ENCODE results near the gene PELI1. TPM values are rescaled to one million over a fixed set of nuclear protein-coding genes. Genes with fewer than 3 reads are reported as not detected.
"Not testable (repeated sequence)": the region's sequence is repeated elsewhere in the genome, so short reads cannot be mapped to it uniquely, and the experiment has no call there.

PELI1 gene
- total RNA-seq, 2 donors from 2014 or later = 33.1 to 59.4 TPM

- DNase-seq = no peak
- Mint-ChIP-seq H3K36me3 (ENCODE audit: insufficient read depth in 2 of 2) (peaks cover 4 to 13% of the 10 kb centered on the region in 2 donors), H3K4me1 (ENCODE audit: low read depth) (peaks cover 92% of the 10 kb centered on the region)
These were observed 32.2 kb downstream of the PELI1 start for GRCh38 chr2:64112016-64112415.

GRCh38 chr2:64111426-64111825, 32.8 kb downstream of the PELI1 start:
- Mint-ChIP-seq H3K36me3 (ENCODE audit: insufficient read depth in 2 of 2) (peaks cover 6 to 13% of the 10 kb centered on the region in 2 donors), H3K27me3 (ENCODE audit: low read depth) (no peaks in the 10 kb centered on the region), H3K27ac (no peak overlapping the region), H3K4me1 (ENCODE audit: low read depth) (peaks cover 88% of the 10 kb centered on the region), H3K4me3 (no peak overlapping the region), H3K9me3 (no peaks in the 10 kb centered on the region)
- DNase-seq (no peak), ATAC-seq (replicated peaks in 1 of 2) (no peak)

More at GRCh38 chr2:64112016-64112415, 32.2 kb downstream of the PELI1 start:
- H3K4me3 Mint-ChIP-seq = no peak overlapping the region
- no peaks in the 10 kb centered on the region for H3K27me3 Mint-ChIP-seq (ENCODE audit: low read depth)
- no peak for ATAC-seq (replicated peaks in 1 of 2)
- no peak overlapping the region for H3K27ac Mint-ChIP-seq
- no peaks in the 10 kb centered on the region for H3K9me3 Mint-ChIP-seq

- DNase-seq (no peak), ATAC-seq (replicated peaks in 1 of 2) (peak; percentile 29 to 43)
- Mint-ChIP-seq H3K4me1 (ENCODE audit: low read depth) (peaks cover 75% of the 10 kb centered on the region), H3K36me3 (ENCODE audit: insufficient read depth in 2 of 2) (peaks cover 6 to 20% of the 10 kb centered on the region in 2 donors), H3K27me3 (ENCODE audit: low read depth) (no peaks in the 10 kb centered on the region), H3K27ac (peak overlapping the region; percentile 87), H3K9me3 (no peaks in the 10 kb centered on the region), H3K4me3 (peak overlapping the region; percentile 57 to 66)
These were observed 35.5 kb downstream of the PELI1 start for GRCh38 chr2:64108666-64109241.

- Mint-ChIP-seq H3K9me3 (no peaks in the 10 kb centered on the region), H3K4me1 (ENCODE audit: low read depth) (peaks cover 77% of the 10 kb centered on the region), H3K36me3 (ENCODE audit: insufficient read depth in 2 of 2) (peaks cover 6 to 24% of the 10 kb centered on the region in 2 donors), H3K4me3 (no peak overlapping the region), H3K27me3 (ENCODE audit: low read depth) (no peaks in the 10 kb centered on the region), H3K27ac (no peak overlapping the region)
- ATAC-seq (replicated peaks in 1 of 2) (no peak), DNase-seq (no peak)
These were observed 37.7 kb downstream of the PELI1 start for GRCh38 chr2:64106481-64106880.

GRCh38 chr2:64105670-64106461, 38.4 kb downstream of the PELI1 start:
- no peak overlapping the region for H3K27ac Mint-ChIP-seq
- ATAC-seq (replicated peaks in 1 of 2) = no peak
- H3K27me3 Mint-ChIP-seq (ENCODE audit: low read depth) = no peaks in the 10 kb centered on the region
- H3K9me3 Mint-ChIP-seq = no peaks in the 10 kb centered on the region
- no peak overlapping the region for H3K4me3 Mint-ChIP-seq
- H3K4me1 Mint-ChIP-seq (ENCODE audit: low read depth) = peaks cover 77% of the 10 kb centered on the region
- DNase-seq = no peak
- peaks cover 6 to 25% of the 10 kb centered on the region in 2 donors for H3K36me3 Mint-ChIP-seq (ENCODE audit: insufficient read depth in 2 of 2)

- Mint-ChIP-seq H3K9me3 (no peaks in the 10 kb centered on the region), H3K4me1 (ENCODE audit: low read depth) (peaks cover 75% of the 10 kb centered on the region), H3K27ac (no peak overlapping the region), H3K4me3 (no peak overlapping the region), H3K36me3 (ENCODE audit: insufficient read depth in 2 of 2) (peaks cover 5 to 24% of the 10 kb centered on the region in 2 donors), H3K27me3 (ENCODE audit: low read depth) (no peaks in the 10 kb centered on the region)
- DNase-seq (no peak), ATAC-seq (replicated peaks in 1 of 2) (no peak)
These were observed 39.3 kb downstream of the PELI1 start for GRCh38 chr2:64104933-64105332.

GRCh38 chr2:64102736-64103135, 41.5 kb downstream of the PELI1 start:
- not testable (repeated sequence) for H3K4me3 Mint-ChIP-seq; ATAC-seq (replicated peaks in 1 of 2); H3K9me3 Mint-ChIP-seq; DNase-seq; H3K27me3 Mint-ChIP-seq (ENCODE audit: low read depth)
- Mint-ChIP-seq H3K27ac (peak overlapping the region; percentile 45), H3K36me3 (ENCODE audit: insufficient read depth in 2 of 2) (peaks cover 10 to 30% of the 10 kb centered on the region in 2 donors), H3K4me1 (ENCODE audit: low read depth) (peaks cover 60% of the 10 kb centered on the region)

- DNase-seq (no peak), ATAC-seq (replicated peaks in 1 of 2) (peak; percentile 86 to 89)
- Mint-ChIP-seq H3K36me3 (ENCODE audit: insufficient read depth in 2 of 2) (peaks cover 10 to 34% of the 10 kb centered on the region in 2 donors), H3K4me3 (peak overlapping the region; percentile 8 to 60), H3K27me3 (ENCODE audit: low read depth) (no peaks in the 10 kb centered on the region), H3K27ac (peak overlapping the region; percentile 90), H3K4me1 (ENCODE audit: low read depth) (peaks cover 53% of the 10 kb centered on the region), H3K9me3 (no peaks in the 10 kb centered on the region)
These were observed 43.1 kb downstream of the PELI1 start for GRCh38 chr2:64101141-64101591.

GRCh38 chr2:64100584-64100983, 43.6 kb downstream of the PELI1 start:
- H3K4me1 Mint-ChIP-seq (ENCODE audit: low read depth) = peaks cover 47% of the 10 kb centered on the region
- not testable (repeated sequence) for DNase-seq; ATAC-seq (replicated peaks in 1 of 2); H3K27me3 Mint-ChIP-seq (ENCODE audit: low read depth); H3K9me3 Mint-ChIP-seq
- peak overlapping the region; percentile 4 to 60 for H3K4me3 Mint-ChIP-seq
- peak overlapping the region; percentile 90 for H3K27ac Mint-ChIP-seq
- peaks cover 12 to 36% of the 10 kb centered on the region in 2 donors for H3K36me3 Mint-ChIP-seq (ENCODE audit: insufficient read depth in 2 of 2)

- no peaks in the 10 kb centered on the region for H3K27me3 Mint-ChIP-seq (ENCODE audit: low read depth)
- peaks cover 13% of the 10 kb centered on the region for H3K4me1 Mint-ChIP-seq (ENCODE audit: low read depth)
- no peak overlapping the region for H3K4me3 Mint-ChIP-seq
- DNase-seq = no peak
- no peak for ATAC-seq (replicated peaks in 1 of 2)
- H3K36me3 Mint-ChIP-seq (ENCODE audit: insufficient read depth in 2 of 2) = peaks cover 20 to 50% of the 10 kb centered on the region in 2 donors
- H3K9me3 Mint-ChIP-seq = peaks cover 0 to 2% of the 10 kb centered on the region in 2 donors
- no peak overlapping the region for H3K27ac Mint-ChIP-seq
These were observed 49.4 kb downstream of the PELI1 start for GRCh38 chr2:64094663-64095382.

- peaks cover 18 to 41% of the 10 kb centered on the region in 2 donors for H3K36me3 Mint-ChIP-seq (ENCODE audit: insufficient read depth in 2 of 2)
- DNase-seq (no peak), ATAC-seq (replicated peaks in 1 of 2) (no peak)
- H3K9me3 Mint-ChIP-seq = peaks cover 0 to 2% of the 10 kb centered on the region in 2 donors
- H3K27ac Mint-ChIP-seq = no peak overlapping the region
- H3K4me3 Mint-ChIP-seq = no peak overlapping the region
- H3K4me1 Mint-ChIP-seq (ENCODE audit: low read depth) = peaks cover 7% of the 10 kb centered on the region
- H3K27me3 Mint-ChIP-seq (ENCODE audit: low read depth) = no peaks in the 10 kb centered on the region
These were observed 50.9 kb downstream of the PELI1 start for GRCh38 chr2:64093341-64093740.

- Mint-ChIP-seq H3K36me3 (ENCODE audit: insufficient read depth in 2 of 2) (peaks cover 16 to 38% of the 10 kb centered on the region in 2 donors), H3K27ac (no peak overlapping the region), H3K4me1 (ENCODE audit: low read depth) (peaks cover 7% of the 10 kb centered on the region), H3K9me3 (peaks cover 0 to 2% of the 10 kb centered on the region in 2 donors), H3K4me3 (no peak overlapping the region), H3K27me3 (ENCODE audit: low read depth) (no peaks in the 10 kb centered on the region)
- ATAC-seq (replicated peaks in 1 of 2) (no peak), DNase-seq (no peak)
These were observed 51.7 kb downstream of the PELI1 start for GRCh38 chr2:64092502-64092901.

GRCh38 chr2:64090264-64090663, 54.0 kb downstream of the PELI1 start:
- Mint-ChIP-seq H3K27me3 (ENCODE audit: low read depth) (no peaks in the 10 kb centered on the region), H3K36me3 (ENCODE audit: insufficient read depth in 2 of 2) (peaks cover 9 to 20% of the 10 kb centered on the region in 2 donors), H3K4me1 (ENCODE audit: low read depth) (peaks cover 15% of the 10 kb centered on the region), H3K9me3 (no peaks in the 10 kb centered on the region), H3K4me3 (no peak overlapping the region), H3K27ac (no peak overlapping the region)
- DNase-seq (no peak), ATAC-seq (replicated peaks in 1 of 2) (no peak)
